HG03460 (cell line): ENCODE measurements around the gene ABHD12.
"Not testable (repeated sequence)": the region's sequence is repeated elsewhere in the genome, so short reads cannot be mapped to it uniquely, and the experiment has no call there.

Experiments
- ATAC-seq: cut with Tn5 transposase; IDR thresholded peaks from one replicate; pipeline ENCODE4 v1.9.1; 2021; ENCODE audit not compliant: unreplicated experiment

Gene ABHD12

GRCh38 chr20:25323496-25324246, 67.0 kb downstream of the ABHD12 start:
- no peak for ATAC-seq

- ATAC-seq = no peak
Measured at GRCh38 chr20:25321991-25322390, 68.6 kb downstream of the ABHD12 start.

- ATAC-seq = no peak
Measured at GRCh38 chr20:25321262-25321831, 69.3 kb downstream of the ABHD12 start.

DNA sequence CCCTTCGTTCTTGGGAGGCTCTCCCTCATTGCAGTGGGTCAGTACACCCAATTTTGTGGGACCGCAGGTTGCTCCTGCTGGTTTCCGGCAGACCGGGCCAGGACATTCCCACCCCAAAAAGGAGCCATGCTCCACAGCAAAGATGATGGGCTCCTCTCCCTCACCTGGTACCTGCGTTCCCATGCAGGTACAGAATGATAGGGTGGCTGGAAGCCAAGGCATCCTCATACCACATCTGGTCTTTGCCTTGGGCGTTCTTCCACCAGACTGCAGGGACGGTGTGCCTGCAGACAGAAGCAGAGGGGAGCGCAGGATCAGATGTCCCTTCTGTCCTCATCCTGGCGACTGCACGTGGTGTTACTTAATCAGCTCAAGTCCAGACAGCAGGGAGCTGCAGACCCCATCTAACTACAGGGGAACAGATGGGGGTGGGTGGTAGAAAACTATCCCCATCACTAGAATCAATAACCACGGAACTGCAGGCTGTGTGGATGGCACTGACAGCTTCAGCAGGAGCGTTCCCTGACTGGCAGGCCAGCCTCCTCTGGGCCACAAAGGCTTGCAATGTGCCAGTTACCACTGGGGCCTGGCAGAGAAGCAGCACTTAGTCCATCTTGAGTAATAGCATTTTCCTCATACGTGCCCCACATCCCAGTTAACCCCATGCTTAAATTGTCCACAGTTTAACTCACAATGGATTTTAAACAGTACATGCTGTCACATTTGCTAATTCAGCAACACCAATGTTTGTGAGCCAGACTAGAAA, 70.4 kb downstream of the ABHD12 start:
- ATAC-seq = no peak

- no peak for ATAC-seq
Measured at GRCh38 chr20:25319241-25320034, 71.2 kb downstream of the ABHD12 start.

GRCh38 chr20:25318471-25319240, 72.0 kb downstream of the ABHD12 start:
- ATAC-seq = peak; percentile 79

GRCh38 chr20:25317351-25318075, 73.1 kb downstream of the ABHD12 start:
- ATAC-seq = no peak

GRCh38 chr20:25316506-25317190, 74.0 kb downstream of the ABHD12 start:
- ATAC-seq = no peak

- ATAC-seq = no peak
Measured at GRCh38 chr20:25315418-25316210, 75.0 kb downstream of the ABHD12 start.

- ATAC-seq = no peak
Measured at GRCh38 chr20:25314497-25315417, 75.9 kb downstream of the ABHD12 start.

GRCh38 chr20:25313593-25313992, 77.0 kb downstream of the ABHD12 start:
- ATAC-seq = no peak

DNA sequence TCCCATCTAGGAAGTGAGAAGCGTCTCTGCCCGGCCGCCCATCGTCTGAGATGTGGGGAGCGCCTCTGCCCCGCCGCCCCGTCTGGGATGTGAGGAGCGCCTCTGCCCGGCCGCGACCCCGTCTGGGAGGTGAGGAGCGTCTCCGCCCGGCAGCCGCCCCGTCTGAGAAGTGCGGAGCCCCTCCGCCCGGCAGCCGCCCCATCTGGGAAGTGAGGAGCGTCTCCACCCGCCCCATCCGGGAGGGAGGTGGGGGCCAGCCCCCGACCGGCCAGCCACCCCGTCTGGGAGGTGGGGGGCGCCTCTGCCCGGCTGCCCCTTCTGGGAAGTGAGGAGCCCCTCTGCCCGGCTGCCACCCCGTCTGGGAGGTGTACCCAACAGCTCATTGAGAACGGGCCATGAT, 77.9 kb downstream of the ABHD12 start:
- not testable (repeated sequence) for ATAC-seq

- no peak for ATAC-seq
Measured at GRCh38 chr20:25310921-25311728, 79.5 kb downstream of the ABHD12 start.

GRCh38 chr20:25310268-25310920, 80.2 kb downstream of the ABHD12 start:
- peak; percentile 90 for ATAC-seq

DNA sequence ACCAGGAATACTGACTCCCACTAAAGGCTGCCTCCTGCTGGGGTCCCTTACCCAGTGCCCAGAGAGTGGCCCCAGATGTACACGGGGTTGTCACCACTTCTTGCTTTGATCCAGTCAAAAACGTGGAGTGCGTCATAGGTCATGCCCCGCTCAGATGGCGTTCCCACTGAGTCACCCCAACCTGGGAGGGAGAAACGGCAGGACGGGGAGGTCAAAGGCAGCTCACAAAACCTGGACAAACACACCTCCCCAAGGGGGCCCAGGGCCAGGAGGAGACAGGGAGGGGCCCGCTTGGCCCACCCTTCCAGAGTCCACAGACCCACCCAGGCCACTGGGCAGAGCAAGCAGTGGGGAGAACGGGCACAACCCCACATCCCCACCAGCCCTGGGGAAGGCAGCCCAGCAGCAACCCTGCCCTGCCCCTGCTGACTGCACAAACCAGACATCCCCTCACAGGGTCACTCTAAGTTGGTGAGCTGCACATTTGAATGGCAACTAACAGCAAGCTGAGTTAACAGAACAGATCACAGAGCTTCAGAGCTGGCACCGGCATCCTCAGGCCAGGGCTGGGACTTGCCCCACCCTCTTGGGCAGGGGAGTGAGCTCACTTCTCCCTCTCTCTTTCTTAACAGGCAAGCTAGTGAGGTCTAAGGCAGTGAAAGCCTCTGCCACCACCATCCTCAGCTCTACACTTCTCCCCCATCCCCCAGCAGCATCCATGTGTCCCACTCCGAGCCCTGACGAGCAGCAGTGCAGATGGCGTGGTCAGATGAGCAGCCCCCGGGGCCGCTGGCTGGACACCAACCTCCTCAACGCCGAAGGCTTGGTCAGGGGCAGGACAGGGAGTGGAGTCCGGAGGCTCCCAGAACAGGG, 81.0 kb downstream of the ABHD12 start:
- no peak for ATAC-seq
